Activated T-cell treated with anti-CD3 and anti-CD28 coated beads, Interleukin-2, amount 50 U/mL, for 72 hours (primary cell): ENCODE measurements around the gene MBD6. TPM values are rescaled to one million over a fixed set of nuclear protein-coding genes. Genes with fewer than 3 reads are reported as not detected.
"Not testable (repeated sequence)": the region's sequence is repeated elsewhere in the genome, so short reads cannot be mapped to it uniquely, and the experiment has no call there.

Source experiments
- ATAC-seq, 2 donors: fragments of 150-1000 bp; cut with Tn5 transposase; replicated peaks in 1 of 2; 2 replicates each; pipeline ENCODE4 v1.10.0; 2021; ENCODE audit warnings: moderate library complexity in 2 of 2, mild to moderate bottlenecking in 1 of 2
- DNase-seq, 2 donors: peaks; one replicate each; pipeline ENCODE4 v3.0.0; 2021 to 2022; ENCODE audit warnings: mixed read lengths in 1 of 2
- H3K27ac Mint-ChIP-seq: one replicate; pipeline ENCODE4 v1.8.0; 2022; ENCODE audit warnings: mild to moderate bottlenecking, moderate library complexity, mixed read lengths
- H3K27me3 Mint-ChIP-seq: one replicate; pipeline ENCODE4 v1.8.0; 2022; ENCODE audit warnings: low read depth, mixed read lengths
- H3K36me3 Mint-ChIP-seq, 2 donors: one replicate each; pipeline ENCODE4 v1.8.0; 2022; ENCODE audit warnings: mixed read lengths in 2 of 2, mild to moderate bottlenecking in 1 of 2; ENCODE audit not compliant: insufficient read depth in 2 of 2
- H3K4me1 Mint-ChIP-seq: one replicate; pipeline ENCODE4 v1.8.0; 2022; ENCODE audit warnings: low read depth, mixed read lengths
- H3K4me3 Mint-ChIP-seq, 2 donors: one replicate each; pipeline ENCODE4 v1.8.0; 2022; ENCODE audit warnings: mild to moderate bottlenecking in 2 of 2, mixed read lengths in 2 of 2, moderate library complexity in 2 of 2
- H3K9me3 Mint-ChIP-seq, 2 donors: one replicate each; pipeline ENCODE4 v1.8.0; 2022; ENCODE audit warnings: mixed read lengths in 2 of 2
- total RNA-seq, 2 donors: library from RNA; stranded (reverse); gene quantifications; one replicate each; pipeline ENCODE4 v1.2.3, GENCODE V29; 2022

MBD6 gene
- total RNA-seq, 2 donors from 2014 or later: 131 to 148 TPM

- ATAC-seq, H3K9me3 Mint-ChIP-seq, DNase-seq, H3K27me3 Mint-ChIP-seq, H3K4me3 Mint-ChIP-seq: not testable (repeated sequence)
- H3K4me1 Mint-ChIP-seq: peaks cover 28% of the 10 kb centered on the region
- H3K36me3 Mint-ChIP-seq: peaks cover 24 to 51% of the 10 kb centered on the region in 2 donors
- H3K27ac Mint-ChIP-seq: peak overlapping the region; percentile 71
These were observed 8.4 kb upstream of the MBD6 start for GRCh38 chr12:57514246-57514645.

DNA sequence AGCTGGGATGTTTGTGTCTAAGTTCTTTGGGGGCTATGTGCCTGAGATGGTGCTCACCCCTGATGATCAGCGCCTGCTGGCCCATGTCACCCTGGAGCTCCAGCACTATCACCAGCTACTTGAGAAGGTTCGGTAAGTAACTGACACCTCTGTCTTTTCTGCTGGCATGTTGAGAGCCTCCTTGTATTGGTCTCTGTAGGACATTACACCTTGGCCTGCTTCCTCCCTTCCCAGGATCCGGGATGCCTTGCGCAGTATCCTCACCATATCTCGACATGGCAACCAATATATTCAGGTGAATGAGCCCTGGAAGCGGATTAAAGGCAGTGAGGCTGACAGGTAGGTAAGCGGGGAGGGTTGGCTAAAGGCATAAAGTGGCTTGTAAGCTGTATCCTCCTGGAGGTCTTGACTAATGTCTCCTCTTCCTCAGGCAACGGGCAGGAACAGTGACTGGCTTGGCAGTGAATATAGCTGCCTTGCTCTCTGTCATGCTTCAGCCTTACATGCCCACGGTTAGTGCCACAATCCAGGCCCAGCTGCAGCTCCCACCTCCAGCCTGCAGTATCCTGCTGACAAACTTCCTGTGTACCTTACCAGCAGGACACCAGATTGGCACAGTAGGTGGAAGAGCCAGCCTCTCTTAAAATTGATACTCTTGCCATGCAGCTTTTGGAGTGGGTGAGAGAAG, 7.8 kb upstream of the MBD6 start:
- H3K36me3 Mint-ChIP-seq: peaks cover 23 to 50% of the 10 kb centered on the region in 2 donors
- H3K9me3 Mint-ChIP-seq: no peaks in the 10 kb centered on the region
- no peaks in the 10 kb centered on the region for H3K27me3 Mint-ChIP-seq
- ATAC-seq (no peak), DNase-seq (no peak)
- peaks cover 30% of the 10 kb centered on the region for H3K4me1 Mint-ChIP-seq
- H3K27ac Mint-ChIP-seq: peak overlapping the region; percentile 99
- no peak overlapping the region for H3K4me3 Mint-ChIP-seq

DNA sequence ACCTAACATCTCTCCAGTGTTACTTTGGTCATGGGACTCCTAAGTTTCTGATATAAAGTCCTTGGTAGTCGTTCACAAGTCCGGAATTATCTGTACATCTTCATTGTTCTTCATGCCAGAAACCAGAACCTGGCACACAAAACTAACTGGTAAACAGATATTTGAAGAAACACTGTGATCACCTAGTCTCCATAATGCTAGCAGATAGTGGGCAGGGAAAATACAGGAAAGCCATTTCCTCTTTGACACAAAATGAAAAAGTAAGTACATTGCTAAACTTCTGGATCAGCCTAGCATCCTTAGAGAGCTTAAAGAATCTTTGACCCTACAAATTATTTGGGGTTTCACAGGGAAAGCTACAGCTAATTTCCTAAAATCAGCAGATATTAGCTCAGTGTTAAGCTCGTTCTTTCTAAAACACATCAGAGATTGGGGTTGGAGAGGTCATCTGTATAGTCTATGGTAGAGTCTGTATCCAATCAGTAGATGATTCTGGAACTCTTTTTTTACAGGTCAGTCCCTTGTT, 7.2 kb upstream of the MBD6 start:
- Mint-ChIP-seq H3K27ac (peak overlapping the region; percentile 99), H3K36me3 (peaks cover 26 to 53% of the 10 kb centered on the region in 2 donors), H3K9me3 (no peaks in the 10 kb centered on the region), H3K4me3 (no peak overlapping the region), H3K27me3 (no peaks in the 10 kb centered on the region), H3K4me1 (peaks cover 30% of the 10 kb centered on the region)
- ATAC-seq (no peak), DNase-seq (no peak)

GRCh38 chr12:57515934-57516541, 6.6 kb upstream of the MBD6 start:
- peak overlapping the region; percentile 99 for H3K27ac Mint-ChIP-seq

DNA sequence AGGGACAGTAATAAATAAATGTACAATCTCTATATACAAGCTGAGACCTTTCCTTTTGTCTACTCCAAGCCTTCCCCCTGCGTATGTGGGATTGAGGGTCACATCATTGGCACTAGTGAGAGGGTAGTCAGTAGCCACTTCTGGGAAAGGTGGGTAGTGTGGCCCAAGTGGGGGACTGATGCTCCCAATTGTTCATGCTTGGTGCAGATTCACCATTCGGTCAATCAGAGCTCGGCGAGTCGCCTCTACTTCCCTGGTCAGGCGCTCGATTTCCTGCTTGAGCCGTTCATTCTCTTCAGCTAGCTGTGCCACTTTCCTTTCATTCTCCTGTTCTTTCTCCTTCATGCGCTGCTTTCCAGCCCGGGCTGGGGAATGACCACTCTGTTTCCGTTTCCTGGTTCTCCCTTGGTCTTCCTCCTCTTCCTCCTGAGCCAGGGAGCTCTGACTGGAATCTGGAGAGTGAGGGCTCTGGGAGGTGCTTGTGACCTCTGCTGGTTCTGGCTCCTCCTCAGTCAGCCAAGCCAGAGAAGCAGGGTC, 5.9 kb upstream of the MBD6 start:
- ATAC-seq (no peak), DNase-seq (no peak)
- Mint-ChIP-seq H3K27me3 (no peaks in the 10 kb centered on the region), H3K9me3 (no peaks in the 10 kb centered on the region), H3K27ac (peak overlapping the region; percentile 99), H3K4me3 (peak overlapping the region in 1 of 2 donors; percentile 29), H3K36me3 (peaks cover 26 to 53% of the 10 kb centered on the region in 2 donors), H3K4me1 (peaks cover 37% of the 10 kb centered on the region)

More at GRCh38 chr12:57515934-57516541, 6.6 kb upstream of the MBD6 start:
- peaks cover 26 to 53% of the 10 kb centered on the region in 2 donors for H3K36me3 Mint-ChIP-seq
- DNase-seq (no peak), ATAC-seq (no peak)
- H3K27me3 Mint-ChIP-seq: no peaks in the 10 kb centered on the region
- H3K9me3 Mint-ChIP-seq: no peaks in the 10 kb centered on the region
- peaks cover 34% of the 10 kb centered on the region for H3K4me1 Mint-ChIP-seq
- H3K4me3 Mint-ChIP-seq: no peak overlapping the region

GRCh38 chr12:57517187-57517586, 5.4 kb upstream of the MBD6 start:
- Mint-ChIP-seq H3K4me3 (peak overlapping the region in 1 of 2 donors; percentile 98), H3K27ac (peak overlapping the region; percentile 99), H3K27me3 (no peaks in the 10 kb centered on the region), H3K4me1 (peaks cover 37% of the 10 kb centered on the region), H3K9me3 (no peaks in the 10 kb centered on the region), H3K36me3 (peaks cover 26 to 52% of the 10 kb centered on the region in 2 donors)
- DNase-seq: no peak
- ATAC-seq: no peak

DNA sequence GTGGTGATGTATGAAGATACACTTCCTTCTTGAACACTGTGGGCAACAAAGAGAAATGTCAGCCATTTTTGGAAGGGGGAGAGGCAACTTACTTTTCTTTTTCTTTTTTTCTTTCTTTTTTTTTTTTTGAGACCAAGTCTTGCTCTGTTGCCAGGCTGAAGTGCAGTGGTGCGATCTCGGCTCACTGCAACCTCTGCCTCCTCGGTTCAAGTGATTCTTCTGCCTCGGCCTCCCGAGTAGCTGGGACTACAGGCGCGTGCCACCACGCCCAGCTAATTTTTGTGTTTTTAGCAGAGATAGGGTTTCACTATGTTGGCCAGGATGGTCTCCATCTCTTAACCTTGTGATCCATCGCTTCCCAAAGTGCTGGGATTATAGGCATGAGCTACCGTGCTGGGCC, 4.9 kb upstream of the MBD6 start:
- not testable (repeated sequence) for H3K27me3 Mint-ChIP-seq, H3K9me3 Mint-ChIP-seq, DNase-seq, ATAC-seq
- Mint-ChIP-seq H3K27ac (peak overlapping the region; percentile 99), H3K36me3 (peaks cover 22 to 47% of the 10 kb centered on the region in 2 donors), H3K4me1 (peaks cover 38% of the 10 kb centered on the region), H3K4me3 (peak overlapping the region in 1 of 2 donors; percentile 98)

DNA sequence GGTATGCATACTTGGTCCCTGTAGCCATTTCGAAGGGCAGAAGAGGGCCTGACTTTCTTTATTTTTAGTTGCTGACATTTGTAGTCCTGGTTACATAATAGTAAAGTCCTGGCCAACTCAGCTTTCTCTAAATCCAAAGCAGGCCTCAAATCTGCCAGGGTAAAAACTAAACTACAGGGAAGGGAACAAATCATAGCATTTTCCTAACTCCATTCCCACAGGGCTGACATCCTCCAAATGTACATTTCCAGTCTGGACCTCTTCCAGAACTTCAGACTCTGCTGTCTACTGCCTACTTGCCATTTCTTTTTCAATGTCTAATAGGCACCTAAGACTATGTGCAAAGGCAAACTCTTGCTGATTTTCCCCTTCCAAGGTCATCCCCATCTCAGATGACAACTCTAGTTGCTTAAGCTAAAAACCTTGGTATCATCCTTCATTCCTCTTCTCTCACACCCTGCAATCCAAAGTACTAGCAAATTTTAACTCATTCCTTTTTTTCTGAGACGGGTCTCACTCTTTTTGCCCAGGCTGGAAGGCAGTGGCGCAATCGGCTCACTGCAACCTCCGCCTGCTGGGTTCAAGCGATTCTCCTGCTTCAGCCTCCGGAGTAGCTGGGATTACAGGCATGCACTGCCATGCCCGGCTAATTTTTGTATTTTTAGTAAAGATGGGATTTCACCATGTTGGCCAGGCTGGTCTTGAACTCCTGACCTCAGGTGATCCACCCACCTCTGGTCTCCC, 4.3 kb upstream of the MBD6 start:
- Mint-ChIP-seq H3K36me3 (peaks cover 22 to 41% of the 10 kb centered on the region in 2 donors), H3K4me3 (peak overlapping the region; percentile 89 to 98), H3K27ac (peak overlapping the region; percentile 99), H3K27me3 (no peaks in the 10 kb centered on the region), H3K4me1 (peaks cover 41% of the 10 kb centered on the region), H3K9me3 (no peaks in the 10 kb centered on the region)
- DNase-seq (no peak), ATAC-seq (no peak)

GRCh38 chr12:57518920-57519795, 3.5 kb upstream of the MBD6 start:
- Mint-ChIP-seq H3K4me1 (peaks cover 49% of the 10 kb centered on the region), H3K36me3 (peaks cover 22 to 41% of the 10 kb centered on the region in 2 donors), H3K27ac (peak overlapping the region; percentile 99), H3K4me3 (peak overlapping the region; percentile 89 to 98), H3K9me3 (no peaks in the 10 kb centered on the region), H3K27me3 (no peaks in the 10 kb centered on the region)
- ATAC-seq: no peak
- DNase-seq: peak; percentile 35 to 49

- Mint-ChIP-seq H3K36me3 (peaks cover 22 to 43% of the 10 kb centered on the region in 2 donors), H3K4me3 (peak overlapping the region; percentile 89 to 98), H3K9me3 (no peaks in the 10 kb centered on the region), H3K27ac (peak overlapping the region; percentile 99), H3K4me1 (peaks cover 54% of the 10 kb centered on the region), H3K27me3 (no peaks in the 10 kb centered on the region)
- ATAC-seq (peak; percentile 0 to 3), DNase-seq (peak in 1 of 2 donors; percentile 63)
These were observed 2.9 kb upstream of the MBD6 start for GRCh38 chr12:57519796-57520052.

DNA sequence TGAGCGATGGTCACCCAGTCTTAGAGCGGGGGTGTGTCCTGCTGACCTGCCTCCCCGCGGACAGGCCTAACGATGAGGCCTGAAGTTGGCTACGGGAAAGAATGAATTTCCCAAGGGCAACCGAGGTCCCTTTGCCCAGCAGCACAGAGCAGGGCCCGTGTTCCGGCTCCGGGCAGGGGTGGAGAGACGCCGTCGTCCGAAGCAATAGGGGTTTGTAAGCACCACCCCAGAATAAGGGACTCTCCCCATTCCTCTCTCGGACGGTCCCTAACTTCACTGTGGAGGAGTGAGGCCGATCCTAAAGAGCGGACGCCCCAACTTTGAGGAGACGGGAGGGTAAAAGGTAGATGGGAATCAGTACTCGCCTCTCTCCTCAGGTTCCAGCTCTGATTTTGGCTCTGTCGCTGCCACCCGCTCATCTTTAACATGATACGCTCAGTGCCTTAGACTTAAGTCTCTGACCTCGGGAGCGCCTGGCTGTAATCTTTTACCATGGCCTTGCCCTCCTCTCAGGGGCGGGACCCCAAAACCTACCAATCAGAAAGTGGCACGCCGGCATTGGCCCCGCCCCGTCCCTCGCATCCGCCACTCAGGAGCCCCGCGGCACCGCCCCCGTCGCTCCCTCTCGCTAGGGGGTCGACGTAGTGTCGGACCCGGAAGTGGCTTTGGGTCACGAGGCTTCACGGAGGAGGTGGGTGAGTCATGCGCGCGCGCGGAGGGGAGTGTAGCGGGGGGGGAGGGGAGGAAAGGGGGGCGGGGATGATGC, 2.4 kb upstream of the MBD6 start, which contains the start of gene DDIT3:
DDIT3 (minus strand) TSS at position 462 of the 766 bp plus-strand sequence. CDS start 3,108 bp downstream, outside the sequence.
- DNase-seq (peak; percentile 100), ATAC-seq (peak; percentile 69)
- H3K27me3 Mint-ChIP-seq: no peaks in the 10 kb centered on the region
- H3K4me1 Mint-ChIP-seq: peaks cover 60% of the 10 kb centered on the region
- peak within 1 kb of the TSS; percentile 89 to 98 for H3K4me3 Mint-ChIP-seq
- peak within 1 kb of the TSS; percentile 99 for H3K27ac Mint-ChIP-seq
- no peaks in the 10 kb centered on the region for H3K9me3 Mint-ChIP-seq
- H3K36me3 Mint-ChIP-seq: peaks cover 19 to 45% of the 10 kb centered on the region in 2 donors
